PC-9 (cell line): Measurements from ENCODE around the gene PICK1. TPM values are rescaled to one million over a fixed set of nuclear protein-coding genes. Genes with fewer than 3 reads are reported as not detected.

Experiments
- BruUV-seq: library from RNA; stranded (reverse); fragments of 400-500 nt; replicated peaks from 2 replicates; lab custom pipeline; 2021; lab: Mats Ljungman, UMichigan
- CTCF ChIA-PET: fragments of 300-600 bp; sonication (Branson Sonifier 250); formaldehyde crosslinking; loops from one replicate; lab custom pipeline; 2022; ENCODE audit warnings: antibody characterized with exemption; lab: Charles Lee
- POLR2A ChIA-PET: fragments of 300-600 bp; sonication (Branson Sonifier 250); formaldehyde crosslinking; loops from one replicate; lab custom pipeline; 2022; ENCODE audit warnings: antibody characterized with exemption; ENCODE audit not compliant: unreplicated experiment; lab: Charles Lee
- DNase-seq, 2 experiments: peaks; one replicate each; pipeline versions ENCODE4 v3.0.0 to v3.0.0-alpha.2; 2015 to 2022; ENCODE audit warnings: mixed read lengths in 1 of 2
- H2AFZ ChIP-seq: fragments of 200-600 bp; sonication (generic); 2 replicates; pipeline ENCODE4 v1.8.1; 2017; ENCODE audit warnings: antibody characterized with exemption
- H3F3A ChIP-seq: fragments of 200-600 bp; sonication (generic); 2 replicates; pipeline ENCODE4 v1.8.1; 2017; ENCODE audit warnings: antibody characterized with exemption, mild to moderate bottlenecking, low read depth; ENCODE audit not compliant: insufficient read depth
- H3K27ac ChIP-seq: fragments of 200-600 bp; sonication (generic); 2 replicates; pipeline ENCODE4 v1.6.1; 2016; ENCODE audit warnings: mixed run types
- H3K27me3 ChIP-seq: fragments of 200-600 bp; sonication (generic); 2 replicates; pipeline ENCODE4 v1.6.1; 2016; ENCODE audit warnings: low read depth, mixed run types; ENCODE audit not compliant: insufficient read depth
- H3K36me3 ChIP-seq: fragments of 200-600 bp; sonication (generic); 2 replicates; pipeline ENCODE4 v1.6.1; 2016; ENCODE audit warnings: low read depth, mixed run types
- H3K4me1 ChIP-seq: fragments of 200-600 bp; sonication (generic); replicated peaks from 2 replicates; pipeline ENCODE4 v1.6.1; 2016; ENCODE audit warnings: mixed run types; ENCODE audit not compliant: insufficient read depth
- H3K4me2 ChIP-seq: fragments of 200-600 bp; sonication (generic); 2 replicates; pipeline ENCODE4 v1.6.1; 2017; ENCODE audit warnings: mixed run types
- H3K4me3 ChIP-seq: fragments of 200-600 bp; sonication (generic); 2 replicates; pipeline ENCODE4 v1.6.1; 2016; ENCODE audit warnings: mixed run types
- H3K79me2 ChIP-seq: fragments of 200-600 bp; sonication (generic); 2 replicates; pipeline ENCODE4 v1.6.1; 2017; ENCODE audit warnings: low read depth, mixed run types
- H3K9me2 ChIP-seq: fragments of 200-600 bp; sonication (generic); 2 replicates; pipeline ENCODE4 v1.8.1; 2017; ENCODE audit warnings: mild to moderate bottlenecking; ENCODE audit not compliant: insufficient read depth
- H3K9me3 ChIP-seq: fragments of 200-600 bp; sonication (generic); 2 replicates; pipeline ENCODE4 v1.8.1; 2016; ENCODE audit warnings: low read depth; ENCODE audit not compliant: insufficient read depth
- H4K20me1 ChIP-seq: fragments of 200-600 bp; sonication (generic); 2 replicates; pipeline ENCODE4 v1.8.1; 2017; ENCODE audit not compliant: insufficient read depth
- CTCF ChIP-seq: fragments of 200-600 bp; sonication (generic); conservative IDR thresholded peaks from 2 replicates; pipeline ENCODE4 v1.6.1; 2017; ENCODE audit warnings: mixed run types, antibody characterized with exemption, mild to moderate bottlenecking, moderate library complexity
- EZH2 ChIP-seq: fragments of 200-600 bp; sonication (generic); IDR thresholded peaks from 2 replicates; pipeline ENCODE4 v1.8.0; 2017; ENCODE audit warnings: antibody characterized with exemption, low read depth
- intact Hi-C: fragments of 100-400 bp; cut with micrococcal nuclease; formaldehyde crosslinking; loops from one replicate; pipeline ENCODE4 v1.10.0; 2022; ENCODE audit not compliant: unreplicated experiment
- total RNA-seq: library from RNA; stranded (reverse); gene quantifications from 2 replicates; pipeline ENCODE4 v1.2.3, GENCODE V29; 2021

Gene PICK1
- total RNA-seq, 1 experiment from 2014 or later = 55.9 TPM

GRCh38 chr22:38108561-38109319, 51.5 kb downstream of the PICK1 start:
- no peak overlapping the region for H3K4me2 ChIP-seq
- H2AFZ ChIP-seq = no peak overlapping the region
- intact Hi-C loops = no loop called here
- H3K27ac ChIP-seq = no peak overlapping the region
- H3K36me3 ChIP-seq = no peaks in the 10 kb centered on the region
- POLR2A ChIA-PET = no interaction called here
- H3K9me2 ChIP-seq = no peaks in the 10 kb centered on the region
- H3K79me2 ChIP-seq = no peaks in the 10 kb centered on the region
- no peaks in the 10 kb centered on the region for H3K27me3 ChIP-seq
- no peak overlapping the region for H3K4me3 ChIP-seq
- CTCF ChIA-PET = interaction anchor here (0.6 kb wide), 1 partner anchor 16 kb away, joined by 3 read pairs; no protein-coding TSS in a partner anchor
- TF ChIP-seq EZH2 = no peak
- no peak for TF ChIP-seq CTCF
- H3F3A ChIP-seq = peaks cover 13% of the 10 kb centered on the region
- H3K9me3 ChIP-seq = no peaks in the 10 kb centered on the region
- H4K20me1 ChIP-seq = no peaks in the 10 kb centered on the region
- BruUV-seq = no TSS peak
- no peak for DNase-seq
- peaks cover 14% of the 10 kb centered on the region for H3K4me1 ChIP-seq

- intact Hi-C loops = loop anchor here (2.0 to 5.0 kb wide), 4 partner anchors 33 to 188 kb away; partner anchors contain the start of gene PLA2G6
- Histone ChIP-seq H3K9me3 (no peaks in the 10 kb centered on the region), H3F3A (peaks cover 13% of the 10 kb centered on the region), H3K4me3 (no peak overlapping the region), H3K4me1 (peaks cover 14% of the 10 kb centered on the region), H3K27me3 (no peaks in the 10 kb centered on the region), H3K36me3 (no peaks in the 10 kb centered on the region), H4K20me1 (no peaks in the 10 kb centered on the region), H2AFZ (no peak overlapping the region), H3K4me2 (no peak overlapping the region), H3K27ac (no peak overlapping the region), H3K79me2 (no peaks in the 10 kb centered on the region), H3K9me2 (no peaks in the 10 kb centered on the region)
- BruUV-seq = no TSS peak
- POLR2A ChIA-PET = no interaction called here
- TF ChIP-seq CTCF = no peak
- no peak for TF ChIP-seq EZH2
- CTCF ChIA-PET = no interaction called here
- peak in 1 of 2 experiments; percentile 35 for DNase-seq
Observed at GRCh38 chr22:38109371-38110001, 52.3 kb downstream of the PICK1 start.

GRCh38 chr22:38110008-38110862, 53.0 kb downstream of the PICK1 start, which contains the start of gene BAIAP2L2:
BAIAP2L2 (minus strand) TSS chr22:38110684; CDS start chr22:38110525, 159 bp downstream.
- no peaks in the 10 kb centered on the region for H3K9me3 ChIP-seq
- no peaks in the 10 kb centered on the region for H3K27me3 ChIP-seq
- ChIA-PET POLR2A (interaction anchor here (0.5 to 0.8 kb wide), 3 partner anchors 23 to 157 kb away, joined by 3 to 10 read pairs (median 3); partner anchors contain the start of gene POLR2F), CTCF (interaction anchor here (0.7 kb wide), 1 partner anchor 23 kb away, joined by 4 read pairs; no protein-coding TSS in a partner anchor)
- no peaks in the 10 kb centered on the region for H3K79me2 ChIP-seq
- H3K27ac ChIP-seq = peak within 1 kb of the TSS; percentile 7; the same call in 1 of the 2 replicates
- no TSS peak for BruUV-seq
- peaks cover 14% of the 10 kb centered on the region for H3K4me1 ChIP-seq
- peak within 1 kb of the TSS; percentile 47 for H3K4me2 ChIP-seq
- no peaks in the 10 kb centered on the region for H4K20me1 ChIP-seq
- H3K9me2 ChIP-seq = no peaks in the 10 kb centered on the region
- H2AFZ ChIP-seq = no peak within 1 kb of the TSS
- H3F3A ChIP-seq = peaks cover 13% of the 10 kb centered on the region
- no peak within 1 kb of the TSS for H3K4me3 ChIP-seq
- peak; percentile 67 to 75 for DNase-seq
- TF ChIP-seq EZH2 = no peak
- TF ChIP-seq CTCF = no peak
- H3K36me3 ChIP-seq = no peaks in the 10 kb centered on the region
- intact Hi-C loops = loop anchor here (2.0 to 5.0 kb wide), 4 partner anchors 33 to 187 kb away; partner anchors contain the start of gene PLA2G6
